ENCODE data around the gene ABCB11.
"Not testable (repeated sequence)": the region's sequence is repeated elsewhere in the genome, so short reads cannot be mapped to it uniquely, and the experiment has no call there.

The ABCB11 gene

DNA sequence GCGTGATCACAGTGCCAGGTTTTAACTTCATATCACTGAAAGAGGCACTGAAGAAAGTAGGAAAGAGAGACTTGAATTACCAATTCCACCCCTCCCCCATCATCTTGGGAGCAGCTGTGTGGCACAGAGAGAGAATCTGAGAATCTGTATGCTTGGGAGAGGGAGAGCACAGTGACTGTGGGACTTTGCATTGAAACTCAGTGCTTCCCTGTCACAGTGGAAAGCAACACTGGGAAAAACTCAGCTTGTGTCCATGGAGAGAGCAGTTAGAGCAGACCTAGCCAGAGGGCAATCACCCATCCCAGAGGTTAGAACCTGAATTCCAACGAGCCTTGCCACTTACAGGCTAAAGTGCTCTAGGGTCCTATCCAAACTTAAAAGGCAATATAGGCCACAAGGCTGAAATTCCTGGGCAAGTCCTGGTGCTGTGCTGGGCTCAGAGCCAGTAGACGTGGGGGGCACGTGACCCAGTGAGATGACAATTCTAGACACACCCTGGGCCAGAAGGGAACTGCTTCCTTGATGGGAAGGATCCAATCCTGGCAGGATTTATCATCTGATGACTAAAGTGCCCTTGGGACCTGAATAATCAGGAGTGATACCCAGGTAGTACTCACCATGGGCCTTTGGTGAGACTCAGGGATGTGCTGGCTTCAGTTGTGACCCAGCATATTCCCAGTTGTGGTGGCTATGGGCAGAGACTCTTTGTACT, 15.5 kb upstream of the ABCB11 start:
- no peak for DNase-seq

DNA sequence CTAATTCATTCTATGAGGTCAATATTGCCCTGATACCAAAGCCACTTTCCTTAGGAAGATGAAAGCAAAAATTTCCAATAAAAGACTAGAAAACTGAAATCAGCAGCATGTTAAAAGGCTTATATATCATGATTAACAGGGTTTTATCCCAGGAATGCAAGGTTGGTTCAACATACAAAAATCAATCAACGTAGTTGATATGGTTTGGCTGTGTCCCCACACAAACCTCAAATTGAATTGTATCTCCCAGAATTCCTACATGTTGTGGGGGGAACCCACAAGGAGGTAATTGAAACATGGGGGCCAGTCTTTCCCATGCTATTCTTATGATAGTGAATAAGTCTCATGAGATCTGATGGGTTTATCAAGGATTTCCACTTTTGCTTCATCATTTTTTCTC, 11.7 kb upstream of the ABCB11 start:
- no peak for DNase-seq

DNA sequence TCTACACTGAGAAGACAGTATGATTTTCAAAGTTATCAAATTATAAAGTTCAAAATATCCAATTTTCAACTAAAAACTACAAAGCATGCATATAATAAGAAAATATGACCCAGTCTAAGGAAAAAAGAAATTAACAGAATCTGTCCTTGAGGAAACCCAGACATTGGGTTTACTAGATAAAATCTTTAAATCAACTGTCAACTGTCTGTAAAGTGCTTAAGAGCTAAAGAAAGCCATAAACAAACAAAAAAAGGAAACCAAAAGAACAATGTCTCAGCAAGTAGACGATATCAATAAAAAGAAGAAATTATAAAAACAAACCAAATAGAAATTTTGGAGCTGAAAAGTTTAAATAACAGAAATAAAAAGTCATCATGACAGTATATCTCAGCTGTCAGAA, 10.5 kb upstream of the ABCB11 start:
- no peak for DNase-seq

DNA sequence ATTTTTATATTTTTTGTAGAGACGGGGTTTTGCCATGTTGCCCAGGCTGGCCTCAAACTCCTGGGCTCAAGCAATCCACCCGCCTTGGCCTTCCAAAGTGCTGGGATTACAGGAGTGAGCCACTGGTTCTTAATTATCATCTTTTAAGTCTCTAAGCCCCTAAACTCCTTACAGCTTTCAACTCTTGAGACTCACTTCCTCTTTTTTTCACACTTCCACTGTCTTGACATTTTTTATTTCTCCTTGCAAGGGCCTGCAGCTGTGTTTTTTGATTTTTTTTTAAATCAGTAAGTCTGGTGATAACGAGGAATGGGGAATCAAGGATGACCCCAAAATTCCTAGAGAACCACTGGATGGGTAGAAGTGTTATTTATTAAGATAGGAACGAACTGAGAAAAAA, 8.6 kb upstream of the ABCB11 start:
- no peak for DNase-seq

DNA sequence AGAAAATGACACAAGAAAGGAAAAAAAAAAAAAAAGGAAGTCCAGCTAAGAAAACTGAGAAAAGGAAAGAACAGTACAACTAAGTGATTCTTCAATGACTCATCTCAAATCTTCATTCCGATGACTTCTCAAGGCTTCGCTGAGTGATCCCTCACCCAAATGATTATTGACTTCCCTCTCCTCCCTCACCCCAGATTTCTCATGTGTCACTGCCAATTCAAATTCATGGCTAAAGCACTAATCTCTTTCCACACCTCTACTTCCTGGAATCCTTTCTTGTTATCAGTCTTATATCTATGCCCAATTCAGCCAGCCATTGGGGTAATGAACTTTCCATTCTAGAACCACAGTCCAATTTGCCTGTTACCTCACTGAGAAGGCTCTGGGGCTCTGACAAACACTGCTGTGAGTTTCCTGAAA, 7.2 kb upstream of the ABCB11 start:
- no peak for DNase-seq

DNA sequence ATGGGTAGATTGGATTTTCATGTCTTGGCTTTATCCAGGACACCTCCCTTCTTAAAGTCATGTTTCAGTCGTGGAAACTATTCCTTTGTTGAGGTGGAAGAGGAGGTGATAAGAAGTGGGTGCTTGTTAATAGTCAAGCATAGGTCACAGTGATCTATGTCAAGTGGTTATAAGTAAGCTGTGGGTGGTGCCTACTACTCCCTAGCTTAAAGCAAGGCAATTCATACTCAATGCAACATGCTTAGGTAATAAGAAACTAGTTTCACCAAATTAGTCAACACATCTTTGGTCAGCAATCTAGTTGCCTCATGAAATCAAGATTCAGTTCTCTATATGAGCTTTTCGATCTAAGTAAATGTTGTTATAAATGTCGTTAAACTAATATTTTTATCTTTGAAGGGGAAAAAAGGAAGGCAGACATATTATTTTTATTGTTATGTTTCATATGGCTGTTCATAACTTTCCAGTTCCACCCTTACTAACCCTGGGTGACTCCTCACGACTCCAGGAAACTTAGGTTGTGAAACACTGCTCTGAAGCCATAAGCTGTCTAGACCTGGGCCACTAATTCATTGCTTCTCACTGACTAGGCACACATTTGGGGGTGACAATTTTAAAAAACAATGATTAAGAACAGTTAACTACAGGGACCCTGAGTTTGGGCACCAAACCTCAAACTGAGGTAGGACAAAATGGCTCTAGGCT, 5.8 kb upstream of the ABCB11 start:
- DNase-seq = no peak

DNA sequence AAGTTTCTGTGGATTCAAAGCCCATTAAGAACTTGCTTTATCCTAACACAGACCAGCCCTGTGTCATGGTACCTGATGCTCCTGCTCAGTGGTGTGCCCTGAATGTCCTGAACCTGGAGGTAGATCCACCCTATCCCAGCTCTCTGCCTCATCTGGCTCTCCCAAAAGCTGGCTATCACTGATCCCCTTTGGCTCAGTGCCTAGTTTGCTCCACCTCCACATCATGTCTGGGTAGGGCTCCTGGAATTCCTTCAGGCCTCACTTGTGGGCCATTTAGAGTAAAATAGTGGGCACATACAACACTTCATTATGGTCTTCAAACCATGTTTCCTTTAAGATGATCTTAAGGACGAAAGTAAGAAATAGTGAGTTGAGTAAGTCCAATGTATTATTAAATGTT, 4.8 kb upstream of the ABCB11 start:
- DNase-seq = no peak

DNA sequence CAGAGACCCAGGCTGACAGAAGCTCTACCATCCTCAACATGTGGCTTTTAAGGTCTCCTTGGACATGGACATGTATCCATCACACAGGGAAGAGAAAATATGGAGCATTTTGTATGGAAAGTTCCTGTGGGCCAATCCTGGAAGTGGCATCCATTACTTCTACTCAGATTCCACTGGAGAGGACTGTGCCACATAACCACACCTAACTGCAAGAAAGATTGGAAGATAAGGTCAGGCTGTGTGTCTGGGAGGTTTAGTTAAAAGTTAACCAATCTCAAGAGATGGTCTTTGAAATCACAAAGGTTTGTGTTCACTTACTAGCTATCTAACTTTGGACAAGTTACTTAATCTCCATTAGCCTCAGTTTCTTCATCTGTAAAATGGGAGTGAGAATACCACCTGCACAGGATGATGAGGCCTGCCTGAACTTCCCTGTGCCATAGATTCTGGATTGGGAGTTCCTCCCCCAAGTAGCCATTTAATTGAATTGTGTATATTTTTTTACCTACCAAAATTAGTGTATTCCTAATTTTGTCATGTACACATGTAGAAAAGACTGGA, 3.9 kb upstream of the ABCB11 start:
- DNase-seq = no peak

DNA sequence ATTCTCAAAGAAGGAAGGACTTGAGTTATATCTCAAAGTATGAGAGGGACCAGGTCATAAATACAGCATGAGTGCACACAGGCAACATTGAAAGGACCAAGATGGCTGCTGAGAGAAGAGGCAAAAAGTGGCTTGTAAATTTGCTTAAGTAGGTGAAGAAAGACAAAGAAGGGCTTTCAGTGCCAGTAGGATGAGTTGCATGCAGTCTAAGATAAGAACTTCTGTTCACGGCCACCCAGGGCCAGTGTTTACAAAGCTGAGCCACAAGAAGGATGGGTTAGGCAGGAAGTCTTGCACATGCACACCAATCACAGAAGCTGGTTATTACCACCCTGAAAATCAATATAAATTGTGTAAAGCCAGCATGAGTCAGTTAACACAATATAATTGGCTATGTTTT, 3.1 kb upstream of the ABCB11 start:
- no peak for DNase-seq

DNA sequence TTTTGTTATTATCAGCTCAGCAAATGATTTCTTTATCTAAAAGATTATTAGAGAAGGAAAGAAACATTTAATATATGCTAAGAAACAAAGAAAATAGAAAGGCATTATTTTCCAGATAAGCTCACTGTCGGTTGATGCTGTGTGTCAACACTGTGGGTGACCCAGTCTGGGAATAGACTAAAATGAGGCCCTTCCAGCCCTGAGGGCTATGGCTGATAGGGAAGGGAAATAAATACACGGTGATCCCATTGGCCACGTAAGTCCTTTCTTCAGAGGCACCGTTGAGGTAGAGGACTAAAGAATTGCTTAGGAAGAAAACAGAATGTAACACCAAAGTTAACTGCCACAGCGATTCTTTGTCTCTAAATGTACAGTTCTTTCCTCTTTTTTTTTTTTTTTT, 1.8 kb downstream of the ABCB11 start:
- no peak for DNase-seq

DNA sequence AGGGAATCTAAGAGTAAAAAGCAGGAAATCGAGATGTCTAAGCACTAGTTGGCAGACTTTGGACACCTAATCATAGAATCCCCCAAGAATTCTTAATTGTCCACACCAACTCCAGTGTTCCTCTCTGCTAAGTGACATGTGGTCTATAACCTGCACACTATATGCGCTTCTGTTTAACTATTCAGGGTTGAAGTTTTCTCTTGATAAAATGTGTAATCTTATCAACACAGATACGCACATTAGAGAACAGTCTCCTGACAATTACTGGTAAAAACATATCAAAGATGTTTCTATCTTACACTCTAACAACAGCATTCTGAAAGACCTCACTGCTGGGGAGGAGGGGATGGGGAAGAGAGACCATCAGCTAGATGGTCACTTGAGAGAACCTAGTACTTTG, 3.9 kb downstream of the ABCB11 start:
- no peak for DNase-seq

DNA sequence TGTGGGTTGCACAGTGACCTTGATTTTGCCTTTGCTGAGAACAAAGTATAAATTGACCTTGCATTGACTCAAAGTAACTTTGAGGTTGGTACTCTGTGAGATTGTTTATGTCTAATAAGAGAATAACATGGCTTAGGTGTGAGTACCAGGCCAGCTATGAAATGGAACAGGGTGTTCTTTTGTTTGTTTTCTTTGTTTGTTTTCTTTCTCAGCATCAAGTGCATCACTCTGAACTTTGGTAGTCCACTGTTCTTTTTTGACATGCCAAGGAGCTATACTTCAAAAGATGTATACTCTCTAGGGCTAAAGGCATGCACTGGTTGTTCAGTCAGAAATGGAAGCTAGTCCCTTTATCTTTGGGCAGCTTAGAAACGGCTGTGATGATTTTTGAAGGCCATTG, 5.1 kb downstream of the ABCB11 start:
- DNase-seq = no peak

DNA sequence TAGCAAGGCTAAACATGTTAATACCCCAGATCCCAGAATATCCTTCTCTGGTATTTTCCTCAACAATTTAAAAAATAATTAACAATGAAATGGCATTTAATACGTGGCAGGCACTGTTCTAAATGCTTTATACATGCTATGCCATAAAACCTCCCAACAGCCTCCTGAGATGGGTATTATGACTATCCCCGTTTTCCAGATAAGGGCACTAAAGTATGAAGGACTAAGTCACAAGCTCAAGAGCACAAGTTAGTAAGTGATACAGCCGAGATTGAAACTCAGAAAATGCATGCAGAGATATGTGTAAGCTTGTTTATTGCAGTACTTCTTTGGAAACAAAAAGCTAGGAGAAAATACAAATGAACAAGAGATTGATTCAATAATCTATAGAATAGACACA, 8.0 kb downstream of the ABCB11 start:
- no peak for DNase-seq

DNA sequence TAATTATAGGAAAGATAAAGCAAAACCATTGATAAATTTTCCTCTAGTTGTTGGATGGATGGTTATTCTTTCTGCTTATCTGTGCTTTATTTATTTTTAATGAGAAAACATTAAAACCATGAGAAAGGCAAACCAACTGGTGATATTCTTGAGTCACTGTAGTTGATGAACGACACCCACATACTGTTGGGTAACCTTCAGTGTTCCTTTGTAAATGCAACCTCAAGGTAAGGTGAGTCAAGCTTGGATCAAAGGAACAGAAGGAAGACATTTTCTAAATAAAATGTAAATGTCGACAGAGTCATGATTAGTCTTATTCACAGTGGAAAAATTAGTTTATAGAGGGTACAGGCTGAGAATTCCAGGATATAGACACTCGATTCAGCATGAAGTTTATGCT, 12.7 kb downstream of the ABCB11 start:
- DNase-seq = no peak

DNA sequence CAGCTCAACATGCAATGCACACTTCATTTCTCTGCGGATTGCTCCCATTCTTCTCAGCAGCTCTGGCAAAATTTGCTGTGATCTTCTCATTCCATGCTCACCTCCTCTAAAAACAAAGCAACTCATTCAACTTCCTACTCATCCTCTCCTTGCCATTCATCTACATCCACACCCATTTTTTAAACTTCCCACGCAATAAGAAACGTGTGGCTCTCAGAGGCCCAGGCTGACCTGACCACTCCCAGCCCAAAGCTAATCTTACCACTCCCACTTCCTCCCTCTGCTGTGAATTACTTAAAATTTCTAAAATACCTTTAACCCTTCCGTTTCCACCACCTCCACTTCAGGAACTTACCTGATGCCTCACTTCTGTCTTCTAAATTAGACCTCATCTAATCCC, 15.2 kb downstream of the ABCB11 start:
- no peak for DNase-seq

DNA sequence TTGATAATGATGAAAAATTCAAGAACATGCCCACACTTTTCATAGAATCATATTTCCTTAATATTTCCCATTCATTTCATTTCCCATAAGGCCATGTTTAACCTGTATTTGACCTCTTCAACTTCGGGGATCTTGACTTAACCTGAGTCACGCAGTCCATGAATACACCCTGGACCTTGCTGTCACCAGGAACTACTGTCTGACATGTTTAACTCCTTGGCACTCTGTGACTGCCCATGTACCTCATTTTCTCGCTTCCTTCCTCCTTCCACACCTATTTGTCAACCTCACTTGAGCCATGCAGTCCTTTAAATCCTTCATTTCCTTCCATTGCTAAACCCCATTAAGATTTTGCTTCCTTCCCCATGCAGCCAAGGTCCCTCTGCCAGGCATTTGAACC, 16.3 kb downstream of the ABCB11 start:
- no peak for DNase-seq

DNA sequence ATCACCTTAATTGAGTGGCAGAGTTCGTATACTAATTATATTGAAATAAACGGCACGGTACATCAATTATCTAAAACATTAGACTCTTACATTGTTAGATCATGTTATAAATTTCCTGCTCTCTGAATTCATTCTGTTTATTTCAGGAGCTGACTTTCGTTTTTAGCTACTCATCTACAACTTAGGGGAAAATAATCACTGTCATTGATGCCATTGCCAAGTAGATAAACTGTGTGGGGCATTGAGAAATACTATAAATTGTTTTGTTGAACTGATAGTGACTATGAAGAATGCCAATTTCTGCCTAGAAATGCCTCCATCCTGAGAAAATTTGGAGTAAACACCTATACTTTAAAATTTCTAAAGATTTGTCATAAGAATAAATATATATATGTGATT, 17.5 kb downstream of the ABCB11 start:
- DNase-seq = no peak

DNA sequence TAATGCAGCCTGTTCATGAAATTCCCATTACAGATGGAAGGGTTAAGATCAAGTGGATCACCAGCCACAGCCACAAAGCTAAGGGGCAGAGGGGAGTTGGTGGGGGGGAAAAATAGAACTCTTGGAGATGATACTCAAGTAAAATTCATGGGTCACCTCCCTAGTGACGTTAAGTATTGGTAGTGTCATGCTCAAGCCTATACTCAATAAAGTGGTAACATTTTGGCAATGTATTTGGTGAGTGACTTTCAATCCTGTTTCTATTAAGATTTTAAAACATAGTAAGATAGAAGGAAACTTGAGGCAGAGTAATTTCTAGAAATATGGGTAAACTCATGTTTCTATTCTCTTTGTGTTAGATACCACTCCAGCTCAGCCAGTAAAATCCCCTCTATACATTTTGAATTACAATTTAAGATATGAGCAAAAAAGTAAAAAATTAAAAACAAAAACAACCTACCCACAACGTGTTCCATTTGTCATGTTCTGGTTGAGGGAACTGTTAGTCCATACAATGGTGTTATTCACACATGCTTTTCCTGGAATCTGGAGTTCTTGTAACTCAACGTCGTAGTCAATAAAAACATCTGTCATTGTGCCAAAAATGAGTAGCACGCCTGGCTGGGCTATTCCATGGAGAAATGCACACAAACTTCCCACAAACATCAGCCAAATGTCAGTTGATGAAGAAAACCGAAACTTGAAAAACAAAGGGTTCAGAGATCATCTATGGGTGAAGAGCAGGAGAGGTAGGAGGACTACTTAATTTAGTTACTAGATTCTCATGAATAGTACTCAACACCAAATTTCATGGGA, 18.1 kb downstream of the ABCB11 start:
- no peak for DNase-seq

DNA sequence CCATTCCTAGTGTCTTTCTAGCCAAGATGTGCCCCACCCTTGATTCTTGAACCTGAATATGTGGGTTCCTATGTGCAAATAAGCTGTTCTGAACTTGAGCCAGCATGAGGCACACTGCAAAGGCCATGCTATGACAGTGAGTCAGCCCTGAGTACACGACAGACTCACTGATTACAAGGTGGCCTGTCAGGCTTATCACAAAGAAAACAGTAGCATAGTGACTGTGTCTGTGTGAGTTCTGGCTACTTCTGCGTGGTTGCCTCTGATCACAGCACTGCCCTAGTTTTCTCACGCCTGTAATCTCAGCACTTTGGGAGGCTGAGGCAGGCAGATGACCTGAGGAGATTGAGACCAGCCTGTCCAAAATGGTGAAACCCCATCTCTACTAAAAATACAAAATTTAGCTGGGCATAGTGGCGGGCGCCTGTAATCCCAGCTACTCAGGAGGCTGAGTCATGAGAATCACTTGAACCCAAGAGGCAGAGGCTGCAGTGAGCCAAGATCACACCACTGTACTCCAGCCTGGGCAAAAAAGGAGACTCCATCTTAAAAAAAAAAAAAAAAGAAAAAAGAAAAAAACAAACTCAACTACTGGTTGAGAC, 18.8 kb downstream of the ABCB11 start:
- not testable (repeated sequence) for DNase-seq

DNA sequence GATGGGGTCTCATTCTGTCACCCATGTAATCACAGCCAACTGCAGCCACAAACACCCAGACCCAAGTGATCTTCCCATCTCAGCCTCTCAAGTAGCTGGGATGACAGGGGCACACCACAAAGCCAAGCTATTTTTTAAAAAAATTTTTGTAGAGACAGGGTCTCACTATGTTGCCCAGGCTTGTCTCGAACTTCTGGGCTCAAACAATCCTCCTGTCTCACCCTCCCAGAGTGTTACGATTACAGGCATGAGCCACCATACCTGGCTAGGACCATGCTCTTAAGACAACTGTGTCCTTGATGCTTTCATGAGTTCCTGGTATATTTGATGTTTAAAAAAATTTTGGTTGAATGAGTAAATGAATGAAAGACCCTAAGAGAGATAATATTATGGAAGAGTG, 19.4 kb downstream of the ABCB11 start:
- no peak for DNase-seq

DNA sequence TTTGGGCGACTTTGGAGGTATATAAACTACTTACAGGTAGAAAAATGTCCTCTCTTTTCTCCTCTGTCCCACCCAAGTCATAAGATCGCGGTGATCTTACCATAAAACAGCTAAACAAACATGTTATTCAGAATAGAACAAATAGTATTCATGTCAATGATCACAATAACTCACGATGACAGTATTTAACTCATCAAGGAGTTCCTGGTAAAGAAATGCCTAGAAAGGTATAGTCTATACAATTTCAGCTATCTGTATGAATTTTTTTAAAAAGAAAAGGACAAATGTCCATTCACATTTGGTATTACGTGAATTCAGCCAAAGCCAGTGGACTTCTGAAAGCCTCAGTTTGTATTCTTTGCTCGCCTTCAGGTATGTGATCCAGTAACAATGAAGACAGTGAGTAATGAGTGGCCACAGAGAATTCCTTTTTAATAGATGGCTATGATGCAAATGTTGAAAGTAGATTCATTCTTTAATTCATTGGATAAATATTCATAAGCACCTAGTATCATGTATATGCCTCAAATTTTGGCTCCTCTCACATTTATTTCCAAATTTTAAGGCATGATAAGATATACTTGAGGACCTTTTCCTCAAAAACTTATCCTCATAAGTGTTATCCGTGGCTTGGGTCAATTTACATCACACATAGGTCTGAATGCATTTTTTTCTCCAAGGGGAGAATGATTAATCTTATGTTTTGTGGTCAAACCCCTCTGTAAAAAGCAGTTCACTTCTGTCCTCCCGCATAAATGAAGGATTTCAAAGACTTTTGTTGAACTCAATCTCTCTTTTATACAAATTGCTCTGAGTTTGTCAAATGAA, 20.3 kb downstream of the ABCB11 start:
- DNase-seq = no peak
